NCI-H748 (cell line): ENCODE data around the gene DNAH5.
"Not testable (repeated sequence)": the region's sequence is repeated elsewhere in the genome, so short reads cannot be mapped to it uniquely, and the experiment has no call there.

Source experiments
- DNase-seq: peaks from one replicate; lab custom pipeline; 2025; ENCODE audit not compliant: unreplicated experiment; lab: John Stamatoyannopoulos, UW

DNAH5 gene, protein sequence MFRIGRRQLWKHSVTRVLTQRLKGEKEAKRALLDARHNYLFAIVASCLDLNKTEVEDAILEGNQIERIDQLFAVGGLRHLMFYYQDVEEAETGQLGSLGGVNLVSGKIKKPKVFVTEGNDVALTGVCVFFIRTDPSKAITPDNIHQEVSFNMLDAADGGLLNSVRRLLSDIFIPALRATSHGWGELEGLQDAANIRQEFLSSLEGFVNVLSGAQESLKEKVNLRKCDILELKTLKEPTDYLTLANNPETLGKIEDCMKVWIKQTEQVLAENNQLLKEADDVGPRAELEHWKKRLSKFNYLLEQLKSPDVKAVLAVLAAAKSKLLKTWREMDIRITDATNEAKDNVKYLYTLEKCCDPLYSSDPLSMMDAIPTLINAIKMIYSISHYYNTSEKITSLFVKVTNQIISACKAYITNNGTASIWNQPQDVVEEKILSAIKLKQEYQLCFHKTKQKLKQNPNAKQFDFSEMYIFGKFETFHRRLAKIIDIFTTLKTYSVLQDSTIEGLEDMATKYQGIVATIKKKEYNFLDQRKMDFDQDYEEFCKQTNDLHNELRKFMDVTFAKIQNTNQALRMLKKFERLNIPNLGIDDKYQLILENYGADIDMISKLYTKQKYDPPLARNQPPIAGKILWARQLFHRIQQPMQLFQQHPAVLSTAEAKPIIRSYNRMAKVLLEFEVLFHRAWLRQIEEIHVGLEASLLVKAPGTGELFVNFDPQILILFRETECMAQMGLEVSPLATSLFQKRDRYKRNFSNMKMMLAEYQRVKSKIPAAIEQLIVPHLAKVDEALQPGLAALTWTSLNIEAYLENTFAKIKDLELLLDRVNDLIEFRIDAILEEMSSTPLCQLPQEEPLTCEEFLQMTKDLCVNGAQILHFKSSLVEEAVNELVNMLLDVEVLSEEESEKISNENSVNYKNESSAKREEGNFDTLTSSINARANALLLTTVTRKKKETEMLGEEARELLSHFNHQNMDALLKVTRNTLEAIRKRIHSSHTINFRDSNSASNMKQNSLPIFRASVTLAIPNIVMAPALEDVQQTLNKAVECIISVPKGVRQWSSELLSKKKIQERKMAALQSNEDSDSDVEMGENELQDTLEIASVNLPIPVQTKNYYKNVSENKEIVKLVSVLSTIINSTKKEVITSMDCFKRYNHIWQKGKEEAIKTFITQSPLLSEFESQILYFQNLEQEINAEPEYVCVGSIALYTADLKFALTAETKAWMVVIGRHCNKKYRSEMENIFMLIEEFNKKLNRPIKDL (N-terminal part only)

DNA sequence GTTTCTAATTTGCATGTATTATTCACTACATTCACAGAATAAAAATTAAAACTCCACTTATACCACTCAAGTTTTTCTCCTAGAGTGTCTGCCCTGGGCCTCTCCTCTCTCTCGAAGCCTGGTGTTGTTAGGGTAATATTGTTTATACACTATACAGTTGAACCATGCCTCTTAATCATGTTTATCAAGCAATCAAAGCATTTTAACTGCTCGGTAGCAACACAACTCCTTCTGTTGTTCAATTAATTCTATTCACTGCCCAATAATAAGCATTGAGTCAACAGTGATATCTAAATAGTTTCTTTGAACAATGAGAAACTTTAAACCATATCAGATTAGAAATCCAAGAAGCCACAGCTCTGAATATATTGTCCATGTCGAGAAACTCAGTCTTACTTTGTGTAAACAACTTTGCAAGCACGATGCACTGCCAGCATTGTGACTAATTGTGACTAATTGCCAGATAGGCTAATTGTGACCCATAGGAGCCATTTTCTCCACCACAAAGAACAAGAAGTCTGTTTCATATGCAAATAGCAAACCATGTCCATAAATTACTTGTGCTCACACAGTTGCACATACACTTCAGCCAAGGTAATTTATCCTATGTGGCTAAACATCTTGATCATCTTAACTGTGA lies at the start of gene DNAH5:
TSS of gene DNAH5 (minus strand) at position 129 of the 640 bp plus-strand sequence. CDS start 250 bp downstream, outside the sequence.
- peak; percentile 100 for DNase-seq

DNA sequence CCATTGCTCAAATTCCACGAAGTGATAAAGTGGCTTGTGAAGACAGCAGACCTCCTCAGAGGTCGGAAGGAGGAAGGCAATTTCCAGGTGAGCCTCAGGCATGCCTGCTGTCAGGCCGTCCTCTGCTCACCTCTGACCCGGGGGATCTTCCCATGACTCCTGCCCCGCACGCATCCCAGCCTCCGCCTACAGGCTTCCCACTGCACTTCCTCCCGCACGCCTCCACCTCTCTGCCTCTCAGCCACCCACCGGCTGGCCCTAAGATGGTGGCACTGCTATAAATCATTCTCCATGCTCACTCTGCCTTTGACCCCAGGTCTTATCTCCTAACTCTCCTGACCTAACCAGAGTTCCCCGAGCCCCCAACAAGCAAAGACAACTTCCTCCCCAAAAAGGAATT lies 49.4 kb upstream of the DNAH5 start:
- no peak for DNase-seq

DNA sequence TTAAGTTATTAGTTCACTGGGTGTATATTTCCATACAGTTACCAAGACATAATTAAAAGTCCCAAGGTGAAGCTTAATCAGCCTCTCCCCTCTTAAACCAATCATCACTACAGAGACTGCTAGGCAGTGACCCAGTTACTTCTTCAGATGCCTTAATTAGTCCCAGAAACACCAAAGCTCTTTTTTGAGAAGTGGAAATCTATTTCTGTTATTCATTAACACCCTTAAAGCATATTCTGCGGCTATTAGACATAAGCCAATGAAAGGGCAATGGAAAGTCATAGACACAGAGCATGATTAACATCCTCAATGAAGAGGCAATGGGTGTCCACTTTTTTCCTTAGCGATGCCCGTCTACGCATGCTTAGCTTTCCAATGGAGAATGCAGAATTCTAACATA lies 48.3 kb upstream of the DNAH5 start:
- no peak for DNase-seq

DNA sequence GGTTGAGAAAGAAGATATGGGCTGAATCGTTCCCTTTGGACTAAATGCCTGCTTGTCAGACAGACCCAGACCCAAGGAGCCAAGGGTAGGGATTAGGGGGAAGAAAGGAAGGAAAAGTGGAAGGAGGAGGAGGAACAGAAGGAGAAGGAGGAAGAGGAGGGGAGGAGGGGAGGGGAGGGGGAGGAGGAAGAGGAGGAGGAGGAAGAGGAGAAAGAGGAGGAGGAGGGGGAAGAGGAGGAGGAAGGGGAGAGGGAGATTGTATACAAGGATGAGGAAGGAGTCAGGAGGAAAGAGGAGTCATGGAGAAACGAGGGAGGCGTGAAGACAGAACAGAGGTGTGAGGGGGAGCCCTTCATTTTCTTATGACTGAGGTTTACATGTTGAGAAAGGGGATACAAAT lies 46.9 kb upstream of the DNAH5 start:
- no peak for DNase-seq

DNA sequence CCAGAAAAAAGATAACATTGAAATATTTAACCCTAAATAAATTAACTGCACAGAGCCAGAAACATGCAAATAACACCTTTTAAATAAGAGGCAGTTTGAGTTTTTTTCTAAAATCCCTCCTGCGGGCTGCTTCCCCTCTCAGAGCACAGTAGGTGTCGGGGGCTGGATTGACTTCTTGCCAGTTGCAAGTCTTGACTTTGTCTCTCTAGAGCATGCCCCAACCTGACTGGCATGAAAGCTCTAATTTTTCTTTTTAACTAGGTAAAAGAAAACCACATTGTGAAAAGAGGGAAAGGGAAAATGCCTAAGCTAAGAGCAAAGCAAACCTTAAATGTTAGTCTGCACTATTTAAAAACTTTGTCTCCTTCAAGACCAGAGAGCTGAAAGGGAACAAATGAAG lies 46.4 kb upstream of the DNAH5 start:
- DNase-seq, result no peak

DNA sequence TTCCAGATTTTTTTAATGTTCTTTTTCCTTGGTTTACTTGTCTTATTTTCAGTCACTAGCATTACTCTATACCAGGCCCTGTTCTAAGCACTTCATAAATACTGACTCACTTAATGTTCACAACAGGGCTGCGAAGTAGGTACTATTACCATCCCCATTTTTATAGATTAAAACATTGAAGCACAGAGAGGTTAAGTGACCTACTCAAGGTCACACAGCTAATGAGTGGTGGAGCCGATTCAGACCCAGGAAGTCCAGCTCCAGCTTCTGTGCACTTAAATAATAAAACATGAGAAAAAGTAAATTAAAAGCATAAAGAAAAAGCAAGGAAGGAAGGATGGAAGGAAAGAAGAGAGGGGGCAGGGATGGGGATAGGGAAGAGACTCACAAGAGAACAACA lies 45.3 kb upstream of the DNAH5 start:
- no peak for DNase-seq

DNA sequence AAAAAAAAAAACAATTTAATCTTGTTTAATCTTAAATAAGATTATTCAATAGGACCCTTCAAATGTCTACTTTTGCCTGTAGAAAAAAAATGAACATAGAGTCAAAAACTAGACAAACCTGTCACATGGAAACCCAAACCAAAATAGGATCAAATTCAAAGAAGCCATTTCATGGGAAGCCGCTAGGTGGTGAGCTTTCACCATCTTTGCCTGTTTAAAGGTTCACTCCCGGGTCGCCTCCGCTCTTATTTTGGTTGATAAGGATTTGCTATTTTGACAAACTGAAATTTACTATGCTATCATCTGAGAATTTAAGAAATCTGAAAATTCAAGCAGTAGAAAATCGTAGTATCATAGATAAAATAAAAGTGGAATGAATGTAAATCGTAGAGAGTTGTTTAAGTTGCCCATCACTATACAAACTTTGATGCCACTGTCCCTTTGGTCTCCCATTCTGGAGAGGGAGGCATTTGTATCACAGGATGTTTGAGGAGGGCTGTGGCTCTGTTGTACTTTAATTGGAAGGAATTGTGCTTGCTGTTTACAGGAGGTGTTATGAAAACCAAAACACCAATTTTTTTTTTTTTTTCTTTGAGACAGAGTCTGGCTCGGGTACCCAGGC lies 43.5 kb upstream of the DNAH5 start:
- peak; percentile 84 for DNase-seq

DNA sequence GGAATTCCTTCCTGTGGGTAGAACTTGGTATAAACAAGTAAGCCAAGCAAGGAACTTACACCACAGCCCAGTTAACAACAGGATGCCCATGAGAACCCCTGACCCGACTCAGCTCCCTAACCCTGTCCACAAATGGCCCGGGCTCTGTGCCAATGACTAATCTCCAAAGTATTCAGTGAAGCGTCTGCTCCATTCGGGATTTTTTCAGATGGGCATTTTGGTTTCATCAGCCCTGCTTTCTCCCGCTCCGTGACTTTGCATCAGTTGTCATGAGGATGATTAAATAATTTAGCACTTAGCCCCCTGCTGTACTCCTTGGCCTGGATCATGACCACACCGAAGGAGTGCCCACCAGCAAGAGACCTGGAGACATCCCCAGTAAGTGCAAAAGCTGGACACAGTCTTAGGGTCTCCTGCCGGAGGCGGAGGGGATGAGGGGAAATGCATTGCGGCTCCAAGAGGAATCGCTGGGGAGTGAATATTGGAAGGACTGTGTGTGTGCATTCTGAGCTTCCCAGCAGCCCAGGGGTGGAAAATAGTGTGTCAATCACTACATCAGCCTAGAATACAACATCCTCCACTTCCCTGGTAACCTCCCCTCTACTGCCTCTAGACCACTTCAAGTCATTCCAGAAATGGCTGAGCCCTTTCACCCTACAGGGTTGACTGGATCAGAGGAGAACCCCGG lies 41.4 kb upstream of the DNAH5 start:
- no peak for DNase-seq

DNA sequence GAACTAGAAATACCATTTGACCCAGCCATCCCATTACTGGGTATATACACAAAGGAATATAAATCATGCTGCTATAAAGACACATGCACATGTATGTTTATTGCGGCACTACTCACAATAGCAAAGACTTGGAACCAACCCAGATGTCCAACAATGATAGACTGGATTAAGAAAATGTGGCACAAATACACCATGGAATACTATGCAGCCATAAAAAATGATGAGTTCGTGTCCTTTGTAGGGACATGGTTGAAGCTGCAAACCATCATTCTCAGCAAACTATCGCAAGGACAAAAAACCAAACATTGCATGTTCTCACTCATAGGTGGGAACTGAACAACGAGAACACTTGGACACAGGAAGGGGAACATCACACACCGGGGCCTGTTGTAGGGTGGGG lies 40.4 kb upstream of the DNAH5 start:
- DNase-seq, result not testable (repeated sequence)

DNA sequence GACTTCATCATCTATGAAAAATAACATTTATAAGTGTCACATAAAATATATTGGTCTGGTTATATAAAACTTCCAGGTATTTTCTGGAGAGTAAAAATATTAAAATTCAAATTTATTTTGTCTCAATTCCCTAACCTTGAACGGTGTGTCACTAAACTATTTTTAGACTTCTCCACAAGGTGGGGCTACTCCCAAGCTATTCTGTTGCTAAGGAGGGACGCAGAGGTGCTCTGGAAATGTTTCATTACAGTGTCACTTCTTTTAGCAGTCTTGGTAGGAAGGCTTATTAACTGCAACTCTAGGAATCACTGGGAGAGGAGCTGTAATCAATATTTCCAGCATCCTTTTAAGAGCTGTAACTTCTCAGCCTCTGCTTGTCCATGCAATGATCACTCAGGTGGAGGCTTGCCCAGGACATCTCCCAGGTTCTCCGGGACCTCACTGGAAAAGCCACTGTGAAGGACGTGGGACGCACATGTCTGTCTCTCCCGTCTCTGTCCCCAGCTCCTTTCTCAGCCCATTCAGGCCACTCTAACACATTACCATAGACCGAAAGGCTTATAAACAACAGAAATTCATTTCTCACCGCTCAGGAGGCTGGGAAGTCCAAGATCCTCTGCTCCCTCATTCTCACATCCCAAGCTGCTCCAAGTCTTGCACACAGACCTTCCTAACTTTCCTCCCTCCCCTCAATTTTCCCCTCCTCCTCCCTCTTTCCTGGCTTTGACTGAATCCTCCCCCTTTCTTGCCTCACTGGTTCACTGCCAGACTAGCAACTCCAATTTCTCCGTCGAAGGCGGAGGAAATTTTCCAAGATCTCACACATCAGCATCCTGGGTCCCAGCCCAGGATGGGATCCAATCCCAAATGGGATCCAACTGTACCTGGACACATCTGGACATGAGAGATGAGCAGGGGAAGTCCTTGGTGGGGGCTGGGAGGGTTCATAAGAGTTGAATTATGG lies 32.7 kb upstream of the DNAH5 start:
- peak; percentile 83 for DNase-seq

DNA sequence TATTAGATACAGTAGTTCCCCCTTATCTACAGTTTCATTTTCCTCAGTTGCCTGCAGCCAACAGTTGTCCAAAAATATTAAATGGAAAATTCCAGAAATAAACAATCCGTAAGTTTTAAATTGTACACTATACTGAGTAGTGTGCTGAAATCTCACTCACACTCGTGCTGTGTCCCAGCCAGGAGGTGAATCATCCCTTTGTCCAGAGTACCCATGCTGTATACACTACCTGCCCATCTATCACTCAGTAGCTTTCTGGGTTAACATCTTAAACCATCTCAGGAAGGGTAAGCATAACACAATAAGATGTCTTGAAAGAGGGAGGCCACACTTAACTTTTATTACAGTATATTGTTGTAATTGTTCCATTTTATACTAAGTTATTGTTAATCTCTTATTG lies 31.7 kb upstream of the DNAH5 start:
- DNase-seq, result no peak

DNA sequence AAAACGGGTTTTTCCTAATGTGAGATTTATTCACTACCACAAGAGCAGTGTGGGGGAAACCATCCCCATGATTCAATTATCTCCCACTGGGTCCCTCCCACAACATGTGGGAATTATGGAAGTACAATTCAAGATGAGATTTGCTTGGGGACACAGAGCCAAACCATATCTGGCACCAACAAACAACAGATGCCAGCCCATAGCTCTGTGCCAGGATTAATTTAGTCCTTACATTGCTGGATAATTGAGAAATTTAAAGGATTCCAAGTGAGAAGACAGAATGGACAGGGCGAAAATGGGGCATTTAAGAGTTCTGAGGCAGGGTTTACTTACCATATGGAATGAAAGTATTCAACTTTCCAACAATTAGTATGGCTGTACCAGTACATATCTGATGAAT lies 30.8 kb upstream of the DNAH5 start:
- no peak for DNase-seq

DNA sequence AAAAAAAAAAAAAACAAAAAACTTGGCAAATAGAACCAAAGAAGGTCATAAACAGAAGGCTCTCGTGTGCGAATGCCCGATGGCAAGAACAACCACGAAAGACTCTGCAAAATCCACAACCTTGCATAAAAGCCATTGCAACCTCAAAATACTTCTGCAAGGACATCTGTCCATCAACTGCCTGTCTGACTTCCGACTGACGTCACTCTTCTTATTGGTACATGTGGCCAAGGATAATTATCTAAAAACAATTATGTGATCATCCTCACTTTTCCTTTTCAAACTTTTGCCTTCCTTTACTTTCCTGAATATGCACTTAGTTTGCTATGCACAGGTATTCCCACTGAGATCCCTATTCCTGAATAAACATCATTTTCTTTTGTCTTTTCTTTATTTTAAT lies 29.2 kb upstream of the DNAH5 start:
- DNase-seq, result no peak

DNA sequence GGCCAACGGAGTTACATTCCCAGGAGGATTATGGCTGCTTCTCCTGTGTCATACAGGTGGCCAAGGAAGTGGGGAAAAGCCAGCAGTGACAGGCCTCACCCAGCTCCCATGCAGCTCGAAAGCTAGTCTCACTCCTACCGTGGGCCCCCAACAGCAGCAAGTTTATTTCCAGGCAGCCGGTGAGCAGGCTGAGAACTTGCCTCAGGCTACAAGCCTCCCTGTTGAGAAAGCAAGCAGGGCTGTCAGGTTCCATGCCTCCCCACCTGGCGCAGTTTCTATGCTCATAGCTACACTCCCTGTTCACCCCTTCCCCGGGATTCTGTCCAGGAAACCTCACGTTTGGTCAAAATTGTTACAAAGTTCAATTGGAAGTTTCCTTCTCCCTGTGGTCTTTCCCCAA lies 27.5 kb upstream of the DNAH5 start:
- no peak for DNase-seq

DNA sequence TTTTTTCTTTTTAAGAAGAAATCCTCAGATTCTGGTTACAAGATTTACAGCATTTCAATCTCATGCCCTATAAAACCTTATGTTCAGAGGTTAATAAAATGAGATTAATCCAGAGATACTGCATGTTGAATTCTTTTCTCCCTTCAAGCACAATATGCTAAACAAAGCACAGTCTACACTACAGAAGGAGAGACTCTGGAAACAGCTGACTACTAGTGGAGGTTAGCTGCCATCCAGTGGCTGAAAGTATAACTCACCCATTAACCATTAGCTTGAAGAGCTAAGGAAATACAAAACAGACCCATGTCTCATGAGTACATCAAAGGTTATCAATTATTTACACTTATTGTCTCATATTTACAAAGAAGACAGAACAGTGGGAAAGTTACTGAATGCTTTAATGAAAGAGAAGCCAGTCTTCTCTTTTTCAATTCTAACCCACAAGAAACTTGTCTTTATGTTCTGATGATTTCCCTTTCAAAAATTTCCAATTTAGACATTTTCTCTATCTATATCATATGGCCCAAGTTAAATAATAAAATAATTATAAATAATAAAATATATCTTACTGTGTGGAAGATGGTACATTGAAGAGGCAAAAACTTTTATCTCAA lies 12.7 kb upstream of the DNAH5 start:
- peak; percentile 97 for DNase-seq

DNA sequence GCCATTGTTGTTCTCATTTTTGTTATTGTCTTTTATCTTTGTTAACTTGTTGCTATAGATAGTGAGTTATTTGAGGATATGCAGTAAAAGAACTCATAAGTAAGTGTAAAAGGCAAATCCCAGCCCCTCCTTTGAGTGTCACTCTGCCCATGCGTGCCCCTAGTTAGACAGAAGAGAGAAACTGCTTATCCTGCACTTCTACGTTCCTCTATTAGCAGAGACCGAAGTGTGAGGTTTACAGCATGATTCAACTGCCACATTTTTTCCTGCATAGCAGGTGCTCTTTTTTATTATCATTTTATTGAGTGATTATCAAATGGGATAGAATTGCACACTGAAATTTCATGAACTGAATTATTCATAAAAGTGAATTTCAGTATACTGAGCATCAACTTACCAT lies 12.0 kb upstream of the DNAH5 start:
- peak; percentile 68 for DNase-seq

DNA sequence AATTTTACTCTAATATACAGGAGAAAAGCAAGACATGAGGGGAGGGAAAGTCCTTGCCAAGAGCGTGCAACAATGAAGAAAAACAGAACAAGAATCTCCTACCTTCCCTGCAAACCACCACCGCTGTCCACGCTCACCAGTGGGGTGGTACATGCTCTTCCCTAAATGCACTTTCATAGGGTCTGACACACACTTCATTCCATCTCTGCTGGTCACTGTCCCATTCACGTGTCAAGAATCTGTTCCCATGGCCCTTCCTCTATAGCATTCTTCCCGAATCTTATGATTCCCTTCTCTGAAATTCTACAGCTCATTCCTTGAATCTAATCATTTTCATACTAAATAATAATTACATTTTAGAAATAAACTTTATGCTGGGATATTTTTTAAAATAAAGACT lies 11.4 kb upstream of the DNAH5 start:
- no peak for DNase-seq

DNA sequence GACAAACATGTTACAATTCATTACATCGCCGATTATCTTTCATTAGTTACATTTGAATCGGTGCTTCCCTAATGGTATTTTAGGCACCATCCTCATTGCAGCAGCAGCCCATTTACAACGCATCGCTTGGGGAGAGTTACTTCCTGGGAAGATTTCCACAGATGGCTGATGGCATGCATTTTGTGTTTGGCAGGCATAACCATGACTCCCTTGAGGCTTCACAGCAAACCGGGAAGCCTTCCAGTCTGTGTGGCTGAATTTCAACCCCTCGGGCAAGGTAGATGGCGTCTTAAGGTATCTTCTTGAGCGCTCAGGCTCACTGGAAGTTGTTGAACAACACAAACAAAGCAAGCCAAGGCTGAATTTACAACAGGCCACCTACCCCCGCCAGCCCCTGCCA lies 1.6 kb upstream of the DNAH5 start:
- peak; percentile 46 for DNase-seq
